T-cell (primary cell): ENCODE measurements around the gene ZNF610. TPM values are rescaled to one million over a fixed set of nuclear protein-coding genes. Genes with fewer than 3 reads are reported as not detected.

Experiments used
- ATAC-seq, 4 experiments: fragments of 200-7000 bp in 3 of 4; fragments of 150-1000 bp in 1 of 4; cut with Tn5 transposase; replicated peaks in 1 of 4; 1 replicate in 3 of 4; 2 replicates in 1 of 4; pipeline ENCODE4 v1.10.0; 2021; ENCODE audit warnings: moderate library complexity in 3 of 4, mild to moderate bottlenecking in 2 of 4, moderate number of reproducible peaks in 1 of 4
- CTCF ChIA-PET, 2 donors: fragments of 300-600 bp; sonication (Branson Sonifier 250); formaldehyde crosslinking; loops; one replicate each; lab custom pipeline; 2022; ENCODE audit warnings: antibody characterized with exemption in 2 of 2; lab: Charles Lee
- POLR2A ChIA-PET, 2 donors: fragments of 300-600 bp; sonication (Branson Sonifier 250); formaldehyde crosslinking; loops; one replicate each; lab custom pipeline; 2022; ENCODE audit warnings: antibody characterized with exemption in 2 of 2; lab: Charles Lee
- DNase-seq, 35 experiments: peaks; one replicate each; pipeline versions ENCODE4 v3.0.0 to v3.0.0-alpha.2; 2013 to 2023
- H3K27ac ChIP-seq: one replicate; pipeline ENCODE4 v1.5.1; 2013; ENCODE audit warnings: low read length
- H3K27me3 ChIP-seq, 2 experiments: replicated peaks in 1 of 2; 1 replicate in 1 of 2; 2 replicates in 1 of 2; pipeline versions ENCODE4 v1.6.1 to v1.7.0; 2013; ENCODE audit warnings: low read length in 1 of 2, mixed read lengths in 1 of 2; ENCODE audit not compliant: control insufficient read depth in 2 of 2, insufficient read depth in 2 of 2; ENCODE audit errors: extremely low read depth in 1 of 2
- H3K36me3 ChIP-seq, 2 donors: 1 replicate in 1 of 2; 2 replicates in 1 of 2; pipeline versions ENCODE4 v1.6.1 to v1.7.0; 2013; ENCODE audit warnings: low read length in 1 of 2; ENCODE audit not compliant: control insufficient read depth in 2 of 2, insufficient read depth in 1 of 2; ENCODE audit errors: extremely low read depth in 1 of 2
- H3K4me1 ChIP-seq, 2 experiments: 1 replicate in 1 of 2; 2 replicates in 1 of 2; pipeline versions ENCODE4 v1.6.1 to v1.7.0; 2013; ENCODE audit warnings: low read length in 2 of 2, mixed read lengths in 1 of 2; ENCODE audit not compliant: insufficient read depth in 2 of 2, control insufficient read depth in 1 of 2; ENCODE audit errors: extremely low read depth in 1 of 2
- H3K4me3 ChIP-seq, 2 donors: 1 replicate in 1 of 2; 2 replicates in 1 of 2; pipeline versions ENCODE4 v1.5.1 to v1.7.0; 2013; ENCODE audit warnings: mild to moderate bottlenecking in 2 of 2, low read length in 1 of 2, moderate library complexity in 1 of 2; ENCODE audit not compliant: control insufficient read depth in 1 of 2; ENCODE audit errors: extremely low read depth in 1 of 2
- H3K9me3 ChIP-seq: 2 replicates; pipeline ENCODE4 v1.7.0; 2013
- H3K27ac Mint-ChIP-seq, 2 donors: one replicate each; pipeline ENCODE4 v1.8.0; 2020 to 2021; ENCODE audit warnings: mild to moderate bottlenecking in 2 of 2, mixed read lengths in 2 of 2
- H3K27me3 Mint-ChIP-seq, 2 donors: one replicate each; pipeline ENCODE4 v1.8.0; 2021 to 2022; ENCODE audit warnings: mixed read lengths in 2 of 2
- H3K36me3 Mint-ChIP-seq: one replicate; pipeline ENCODE4 v1.8.0; 2021; ENCODE audit warnings: mixed read lengths
- H3K4me1 Mint-ChIP-seq, 3 donors: one replicate each; pipeline ENCODE4 v1.8.0; 2020 to 2022; ENCODE audit warnings: mixed read lengths in 3 of 3, mild to moderate bottlenecking in 1 of 3
- H3K4me3 Mint-ChIP-seq, 3 donors: one replicate each; pipeline ENCODE4 v1.8.0; 2020 to 2022; ENCODE audit warnings: mild to moderate bottlenecking in 3 of 3, mixed read lengths in 3 of 3, moderate library complexity in 3 of 3
- H3K9me3 Mint-ChIP-seq, 3 donors: one replicate each; pipeline ENCODE4 v1.8.0; 2020 to 2022; ENCODE audit warnings: mixed read lengths in 3 of 3
- WGBS: methylation state at CpG from one replicate; pipeline ENCODE4 v1.1.5; 2013; ENCODE audit warnings: missing lambda C conversion rate; ENCODE audit not compliant: insufficient coverage; 5-methylcytosine and 5-hydroxymethylcytosine counted together
- total RNA-seq, 35 experiments: library from RNA in 6 of 35; stranded (reverse) in 6 of 35; fragments of 120-200 nt in 1 of 35; gene quantifications; one replicate each; pipeline versions ENCODE4 v1.2.1 to v1.2.4 and lab custom pipeline; 2013 to 2026

Gene ZNF610
- total RNA-seq, 5 donors from 2014 or later (not counting 1 experiment from before 2014, with no cell fraction given): 0.51 to 5.4 (median 1.3) TPM

GRCh38 chr19:52415711-52416110, 79.7 kb downstream of the ZNF610 start:
- Mint-ChIP-seq H3K27ac (no peak overlapping the region), H3K9me3 (peaks cover 7 to 66% (median 60%) of the 10 kb centered on the region in 3 donors), H3K27me3 (no peaks in the 10 kb centered on the region), H3K36me3 (peaks cover 49% of the 10 kb centered on the region), H3K4me1 (no peaks in the 10 kb centered on the region), H3K4me3 (no peak overlapping the region)
- Histone ChIP-seq H3K4me1 (no peaks in the 10 kb centered on the region), H3K27me3 (no peaks in the 10 kb centered on the region), H3K9me3 (peaks cover 25% of the 10 kb centered on the region), H3K4me3 (no peak overlapping the region), H3K27ac (no peak overlapping the region), H3K36me3 (peaks cover 0 to 5% of the 10 kb centered on the region in 2 donors)
- ChIA-PET POLR2A (no interaction called here), CTCF (no interaction called here)
- 80% methylated on average over 2 of the region's 5 CpGs for WGBS
- ATAC-seq (no peak), DNase-seq (no peak)

Other genes with a start within 250 kb of the ZNF610 start
- 10 to 100 TPM; 25.4 to 34.3 (median 32.2) TPM for gene ZNF841, start 240.5 kb upstream of the ZNF610 start, total RNA-seq
- 10 to 100 TPM in 3 of 5 donors, 1 to 10 TPM in 2; 3.6 to 18.3 (median 14.4) TPM for gene ZNF616, start 196.3 kb upstream of the ZNF610 start, total RNA-seq
- 10 to 100 TPM; 27.6 to 43.9 (median 35.0) TPM for gene ZNF836, start 164.6 kb upstream of the ZNF610 start, total RNA-seq
- gene PPP2R1A, start 146.2 kb upstream of the ZNF610 start, total RNA-seq: 100 to 1,000 TPM; 177 to 203 (median 191) TPM
- gene ZNF766, start 66.7 kb upstream of the ZNF610 start, total RNA-seq: 10 to 100 TPM; 40.3 to 46.6 (median 42.0) TPM
- 10 to 100 TPM in 4 of 5 donors, 1 to 10 TPM in 1; 9.3 to 22.1 (median 18.9) TPM for gene ZNF480, start 39.1 kb upstream of the ZNF610 start, total RNA-seq
- 10 to 100 TPM; 15.3 to 31.1 (median 28.5) TPM for gene ZNF880, start 33.7 kb downstream of the ZNF610 start, total RNA-seq
- 10 to 100 TPM; 18.7 to 36.5 (median 32.4) TPM for gene ZNF528, start 61.6 kb downstream of the ZNF610 start, total RNA-seq
- under 1 TPM in 1 of 5 donors, not detected in 4; 0.42 TPM for gene ZNF534, start 92.9 kb downstream of the ZNF610 start, total RNA-seq
- gene ZNF578, start 117.3 kb downstream of the ZNF610 start, total RNA-seq: 1 to 10 TPM in 4 of 5 donors, under 1 TPM in 1; 0.91 to 3.9 (median 3.2) TPM
- 10 to 100 TPM; 26.5 to 46.7 (median 41.3) TPM for gene ZNF808, start 191.4 kb downstream of the ZNF610 start, total RNA-seq
- 10 to 100 TPM; 18.5 to 39.4 (median 35.7) TPM for gene ZNF701, start 234.0 kb downstream of the ZNF610 start, total RNA-seq